Epithelial cell of esophagus (primary cell): ENCODE results near the gene CHN2.

Source experiments
- DNase-seq: peaks from one replicate; pipeline ENCODE4 v3.0.0; 2010; ENCODE audit warnings: low read depth
- H3K4me3 ChIP-seq: 2 replicates; pipeline ENCODE4 v1.5.1; 2011; ENCODE audit warnings: mild to moderate bottlenecking, low read length, control low read depth
- CTCF ChIP-seq: IDR thresholded peaks from 2 replicates; pipeline ENCODE4 v1.5.1; 2011; ENCODE audit warnings: low read depth, mild to moderate bottlenecking, low read length, control low read depth, inconsistent platforms; ENCODE audit not compliant: insufficient read depth; ENCODE audit errors: missing control alignments

Gene CHN2

GRCh38 chr7:29194594-29195427 lies at the start of gene CHN2:
Gene CHN2, plus strand, starts transcription at chr7:29194775.
- peak; percentile 51 for DNase-seq
- peak; percentile 4 for TF ChIP-seq CTCF
- H3K4me3 ChIP-seq = peak within 1 kb of the TSS; percentile 55

- H3K4me3 ChIP-seq = no peak overlapping the region
- no peak for DNase-seq
- TF ChIP-seq CTCF = no peak
Measured at GRCh38 chr7:29145553-29146056, 49.0 kb upstream of the CHN2 start.

- H3K4me3 ChIP-seq = peak within 1 kb of the TSS; percentile 10
- no peak for DNase-seq
- no peak for TF ChIP-seq CTCF
Measured at GRCh38 chr7:29146057-29146706, 48.4 kb upstream of the CHN2 start, which contains the start of gene CPVL. Gene CPVL, minus strand, starts transcription at chr7:29146537. Its CDS starts 25,476 bp downstream, at chr7:29121061.

GRCh38 chr7:29146888-29147609 lies 47.5 kb upstream of the CHN2 start:
- no peak for DNase-seq
- TF ChIP-seq CTCF = no peak
- H3K4me3 ChIP-seq = no peak overlapping the region

GRCh38 chr7:29147821-29148220 lies 46.8 kb upstream of the CHN2 start:
- no peak for DNase-seq
- no peak for TF ChIP-seq CTCF
- no peak overlapping the region for H3K4me3 ChIP-seq

GRCh38 chr7:29149036-29149435 lies 45.5 kb upstream of the CHN2 start:
- DNase-seq = no peak
- TF ChIP-seq CTCF = no peak
- H3K4me3 ChIP-seq = no peak overlapping the region
